Measurements from ENCODE around the gene RUNX2.

- TF ChIP-seq RAD21 (CRISPR knock-in tag; conservative IDR thresholded peaks at IDR 0.05 in 1 of 2, IDR thresholded peaks at IDR 0.05 in 1 of 2) (no peak), ZNF740 (CRISPR knock-in tag; IDR thresholded peaks at IDR 0.05) (no peak), ZNF740 (tag; IDR thresholded peaks at IDR 0.05) (no peak), RFX5 (IDR thresholded peaks at IDR 0.05; ENCODE audit: low read depth, low read length) (no peak), SMC3 (conservative IDR thresholded peaks at IDR 0.05; ENCODE audit: insufficient read depth, low read depth, low read length) (no peak), TAF1 (IDR thresholded peaks at IDR 0.05; ENCODE audit: control insufficient read depth, extremely low read depth, insufficient read depth, low read length, severe bottlenecking) (no peak), ARNT (IDR thresholded peaks at IDR 0.05) (no peak), SETDB1 (IDR thresholded peaks at IDR 0.05; ENCODE audit: low read length) (no peak), CTCF (IDR thresholded peaks at IDR 0.05 in 2 of 3, conservative IDR thresholded peaks at IDR 0.05 in 1 of 3; ENCODE audit: insufficient read depth in 2 of 3, low read depth in 1 of 3, low read length in 3 of 3) (no peak), POLR2A (conservative IDR thresholded peaks at IDR 0.05) (no peak), ETV6 (IDR thresholded peaks at IDR 0.05; ENCODE audit: borderline replicate concordance in 1 of 2, low read depth in 2 of 2, low read length in 1 of 2) (no peak), ETV6 (CRISPR knock-in tag; IDR thresholded peaks at IDR 0.05; ENCODE audit: borderline replicate concordance) (no peak)
Observed at GRCh38 chr6:45545416-45545815, 217.3 kb downstream of the RUNX2 start.

All from K562 (cell line).